HCT116 (cell line): Measurements from ENCODE around the gene FILIP1. TPM values are rescaled to one million over a fixed set of nuclear protein-coding genes. Genes with fewer than 3 reads are reported as not detected.
"Not testable (repeated sequence)": the region's sequence is repeated elsewhere in the genome, so short reads cannot be mapped to it uniquely, and the experiment has no call there.

Source experiments
- ATAC-seq: fragments of 200-7000 bp; cut with Tn5 transposase; 2 replicates; pipeline ENCODE4 v1.9.1; 2020; ENCODE audit warnings: mild to moderate bottlenecking, moderate library complexity
- BruUV-seq: library from RNA; stranded (reverse); fragments of 400-500 nt; replicated peaks from 2 replicates; lab custom pipeline; 2021; lab: Mats Ljungman, UMichigan
- CTCF ChIA-PET: fragments of 300-600 bp; sonication (Branson Sonifier 250); formaldehyde crosslinking; loops from one replicate; lab custom pipeline; 2021; ENCODE audit warnings: antibody characterized with exemption; lab: Charles Lee
- POLR2A ChIA-PET: fragments of 300-600, 350-600 bp; sonication (Branson Sonifier 250); formaldehyde crosslinking; loops from one replicate; lab custom pipeline; 2021; ENCODE audit warnings: antibody characterized with exemption; lab: Charles Lee
- RAD21 ChIA-PET, 2 experiments: fragments of 300-600 bp; sonication (Branson Sonifier 250); formaldehyde crosslinking; loops; one replicate each; lab custom pipeline; 2023; ENCODE audit warnings: low total read pairs in 2 of 2; ENCODE audit not compliant: uncharacterized antibody in 2 of 2, unreplicated experiment in 2 of 2, low non-redundant PET in 1 of 2; lab: Charles Lee
- DNase-seq: peaks from one replicate; pipeline ENCODE4 v3.0.0-alpha.2; 2010; ENCODE audit warnings: low read depth, low spot score
- H2AFZ ChIP-seq: fragments of 200-600 bp; shearing (Covaris generic), sonication (generic); 2 replicates; pipeline ENCODE4 v1.6.1; 2017; ENCODE audit warnings: low read depth, mixed run types, mixed read lengths, antibody characterized with exemption, low read length; ENCODE audit not compliant: poor library complexity, severe bottlenecking
- H3K27ac ChIP-seq: 2 replicates; pipeline ENCODE4 v1.5.1; 2012; ENCODE audit warnings: low read depth, low read length
- H3K27me3 ChIP-seq: fragments of 200-600 bp; sonication (generic); 2 replicates; pipeline ENCODE4 v1.6.1; 2016; ENCODE audit warnings: mixed run types, low read length, mixed read lengths; ENCODE audit not compliant: insufficient read depth
- H3K36me3 ChIP-seq, 2 experiments: fragments of 200-500 bp in 1 of 2; fragments of 200-600 bp in 1 of 2; sonication (Bioruptor generic) in 1 of 2; sonication (generic) in 1 of 2; 2 replicates each; pipeline versions ENCODE4 v1.5.1 to v1.6.1; 2014 to 2016; ENCODE audit warnings: low read length in 2 of 2, inconsistent platforms in 1 of 2, mixed read lengths in 1 of 2, mixed run types in 1 of 2; ENCODE audit not compliant: insufficient read depth in 2 of 2, control insufficient read depth in 1 of 2
- H3K4me1 ChIP-seq, 2 experiments: fragments of 200-600 bp in 1 of 2; sonication (generic) in 1 of 2; 2 replicates each; pipeline versions ENCODE4 v1.5.1 to v1.6.1; 2012 to 2017; ENCODE audit warnings: low read length in 2 of 2, inconsistent platforms in 1 of 2, mild to moderate bottlenecking in 1 of 2, mixed read lengths in 1 of 2, mixed run types in 1 of 2, moderate library complexity in 1 of 2; ENCODE audit not compliant: insufficient read depth in 2 of 2, control insufficient read depth in 1 of 2
- H3K4me2 ChIP-seq: fragments of 200-600 bp; sonication (generic); 2 replicates; pipeline ENCODE4 v1.6.1; 2017; ENCODE audit warnings: mixed run types, low read length, mixed read lengths
- H3K4me3 ChIP-seq, 2 experiments: fragments of 200-600 bp in 1 of 2; sonication (generic) in 1 of 2; replicated peaks in 1 of 2; 2 replicates each; pipeline ENCODE4 v1.5.1; 2011 to 2016; ENCODE audit warnings: low read length in 2 of 2, control low read depth in 1 of 2, low read depth in 1 of 2, mild to moderate bottlenecking in 1 of 2, mixed read lengths in 1 of 2, mixed run types in 1 of 2
- H3K79me2 ChIP-seq: fragments of 200-600 bp; sonication (generic); 2 replicates; pipeline ENCODE4 v1.6.1; 2017; ENCODE audit warnings: mild to moderate bottlenecking, mixed run types, low read length, moderate library complexity, mixed read lengths; ENCODE audit not compliant: insufficient read depth
- H3K9ac ChIP-seq: fragments of 200-600 bp; sonication (generic); 2 replicates; pipeline ENCODE4 v1.6.1; 2016; ENCODE audit warnings: low read length, mixed read lengths
- H3K9me2 ChIP-seq: fragments of 200-600 bp; sonication (generic), shearing (Covaris generic); 2 replicates; pipeline ENCODE4 v1.6.1; 2017; ENCODE audit warnings: mixed run types, mild to moderate bottlenecking, moderate library complexity; ENCODE audit not compliant: insufficient read depth
- H3K9me3 ChIP-seq, 2 experiments: fragments of 200-500 bp in 1 of 2; fragments of 200-600 bp in 1 of 2; sonication (Bioruptor generic) in 1 of 2; sonication (generic) in 1 of 2; 2 replicates each; pipeline ENCODE4 v1.6.1; 2014 to 2017; ENCODE audit warnings: low read length in 2 of 2, mixed read lengths in 2 of 2, inconsistent platforms in 1 of 2, low read depth in 1 of 2, mild to moderate bottlenecking in 1 of 2, mixed run types in 1 of 2, moderate library complexity in 1 of 2; ENCODE audit not compliant: control insufficient read depth in 1 of 2, insufficient read depth in 1 of 2
- H4K20me1 ChIP-seq: fragments of 200-600 bp; sonication (generic), shearing (Covaris generic); 2 replicates; pipeline ENCODE4 v1.6.1; 2017; ENCODE audit warnings: mixed run types, mild to moderate bottlenecking, moderate library complexity; ENCODE audit not compliant: insufficient read depth
- REST ChIP-seq: IDR thresholded peaks from 2 replicates; pipeline ENCODE4 v1.6.1; 2012; ENCODE audit warnings: low read depth
- intact Hi-C: fragments of 100-400 bp; cut with micrococcal nuclease; formaldehyde crosslinking; loops from 2 replicates; pipeline ENCODE4 v1.10.0; 2022
- total RNA-seq: library from RNA; stranded (reverse); gene quantifications from one replicate; pipeline ENCODE4 v1.2.1, GENCODE V29; 2021; ENCODE audit not compliant: unreplicated experiment

Gene FILIP1
- total RNA-seq, 1 experiment from 2014 or later, result 0.05 TPM

- DNase-seq, H3K79me2 ChIP-seq, intact Hi-C loops, BruUV-seq, H3K9ac ChIP-seq, RAD21 ChIA-PET, H3K27ac ChIP-seq, POLR2A ChIA-PET, H3K9me3 ChIP-seq, H3K36me3 ChIP-seq, H3K9me2 ChIP-seq, ATAC-seq, H4K20me1 ChIP-seq, H3K27me3 ChIP-seq, H3K4me1 ChIP-seq, CTCF ChIA-PET, H2AFZ ChIP-seq, H3K4me3 ChIP-seq, H3K4me2 ChIP-seq: not testable (repeated sequence)
Observed at GRCh38 chr6:75441883-75442282, 51.7 kb downstream of the FILIP1 start.

- H2AFZ ChIP-seq, H3K4me2 ChIP-seq, H3K9me3 ChIP-seq, H3K27me3 ChIP-seq, intact Hi-C loops, H3K9ac ChIP-seq, BruUV-seq, H4K20me1 ChIP-seq, CTCF ChIA-PET, POLR2A ChIA-PET, H3K36me3 ChIP-seq, H3K4me3 ChIP-seq, H3K4me1 ChIP-seq, RAD21 ChIA-PET, DNase-seq, H3K79me2 ChIP-seq, ATAC-seq, H3K27ac ChIP-seq, H3K9me2 ChIP-seq: not testable (repeated sequence)
Observed at GRCh38 chr6:75441479-75441878, 52.1 kb downstream of the FILIP1 start.

GRCh38 chr6:75438442-75439116, 55.0 kb downstream of the FILIP1 start:
- no peak overlapping the region for H3K4me2 ChIP-seq
- no peaks in the 10 kb centered on the region for H4K20me1 ChIP-seq
- no TSS peak for BruUV-seq
- no peaks in the 10 kb centered on the region for H3K4me1 ChIP-seq
- intact Hi-C loops, result no loop called here
- no peaks in the 10 kb centered on the region for H3K79me2 ChIP-seq
- ChIA-PET CTCF (no interaction called here), POLR2A (no interaction called here), RAD21 (no interaction called here)
- no peak overlapping the region for H3K27ac ChIP-seq
- no peak for TF ChIP-seq REST
- DNase-seq, result no peak
- ATAC-seq, result no peak
- H3K9ac ChIP-seq, result no peak overlapping the region
- no peaks in the 10 kb centered on the region for H3K36me3 ChIP-seq
- H3K27me3 ChIP-seq, result no peaks in the 10 kb centered on the region
- H2AFZ ChIP-seq, result no peak overlapping the region
- no peak overlapping the region for H3K4me3 ChIP-seq
- no peaks in the 10 kb centered on the region for H3K9me3 ChIP-seq
- no peaks in the 10 kb centered on the region for H3K9me2 ChIP-seq
